ENCODE measurements around the gene BASP1.

BASP1 gene

GRCh38 chr5:17224858-17225511, 7.6 kb downstream of the BASP1 start:
- Mint-ChIP-seq H3K27ac (no peak overlapping the region), H3K4me1 (peaks cover 8% of the 10 kb centered on the region), H3K27me3 (peaks cover 10% of the 10 kb centered on the region), H3K36me3 (ENCODE audit: low read depth) (peaks cover 3% of the 10 kb centered on the region), H3K9me3 (no peaks in the 10 kb centered on the region), H3K4me3 (no peak overlapping the region)
- ATAC-seq (peak; percentile 63), DNase-seq (no peak)

- Mint-ChIP-seq H3K9me3 (no peaks in the 10 kb centered on the region), H3K27me3 (peaks cover 7% of the 10 kb centered on the region), H3K4me1 (peaks cover 8% of the 10 kb centered on the region), H3K4me3 (no peak overlapping the region), H3K36me3 (ENCODE audit: low read depth) (peaks cover 3% of the 10 kb centered on the region), H3K27ac (no peak overlapping the region)
- no peak for DNase-seq
- no peak for ATAC-seq
These were observed 8.1 kb downstream of the BASP1 start for GRCh38 chr5:17225520-17225919.

GRCh38 chr5:17227868-17228267, 10.4 kb downstream of the BASP1 start:
- Mint-ChIP-seq H3K4me3 (no peak overlapping the region), H3K27me3 (no peaks in the 10 kb centered on the region), H3K36me3 (ENCODE audit: low read depth) (peaks cover 3% of the 10 kb centered on the region), H3K4me1 (peaks cover 8% of the 10 kb centered on the region), H3K9me3 (no peaks in the 10 kb centered on the region), H3K27ac (no peak overlapping the region)
- ATAC-seq (no peak), DNase-seq (no peak)

GRCh38 chr5:17228821-17229291, 11.4 kb downstream of the BASP1 start:
- H3K9me3 Mint-ChIP-seq: no peaks in the 10 kb centered on the region
- DNase-seq: no peak
- peaks cover 10% of the 10 kb centered on the region for H3K4me1 Mint-ChIP-seq
- peak overlapping the region; percentile 13 for H3K4me3 Mint-ChIP-seq
- peak overlapping the region; percentile 47 for H3K27ac Mint-ChIP-seq
- H3K27me3 Mint-ChIP-seq: no peaks in the 10 kb centered on the region
- no peak for ATAC-seq
- H3K36me3 Mint-ChIP-seq (ENCODE audit: low read depth): peaks cover 3% of the 10 kb centered on the region

GRCh38 chr5:17229313-17229712, 11.9 kb downstream of the BASP1 start:
- no peaks in the 10 kb centered on the region for H3K9me3 Mint-ChIP-seq
- DNase-seq (no peak), ATAC-seq (no peak)
- H3K27ac Mint-ChIP-seq: peak overlapping the region; percentile 47
- peaks cover 10% of the 10 kb centered on the region for H3K4me1 Mint-ChIP-seq
- H3K36me3 Mint-ChIP-seq (ENCODE audit: low read depth): peaks cover 3% of the 10 kb centered on the region
- no peaks in the 10 kb centered on the region for H3K27me3 Mint-ChIP-seq
- H3K4me3 Mint-ChIP-seq: peak overlapping the region; percentile 13

- DNase-seq (no peak), ATAC-seq (no peak)
- Mint-ChIP-seq H3K27ac (peak overlapping the region; percentile 13), H3K4me3 (no peak overlapping the region), H3K27me3 (no peaks in the 10 kb centered on the region), H3K36me3 (ENCODE audit: low read depth) (peaks cover 3% of the 10 kb centered on the region), H3K4me1 (peaks cover 14% of the 10 kb centered on the region), H3K9me3 (no peaks in the 10 kb centered on the region)
These were observed 12.8 kb downstream of the BASP1 start for GRCh38 chr5:17230191-17230590.

GRCh38 chr5:17230808-17231525, 13.5 kb downstream of the BASP1 start:
- no peaks in the 10 kb centered on the region for H3K27me3 Mint-ChIP-seq
- ATAC-seq: no peak
- no peaks in the 10 kb centered on the region for H3K9me3 Mint-ChIP-seq
- DNase-seq: no peak
- peaks cover 3% of the 10 kb centered on the region for H3K36me3 Mint-ChIP-seq (ENCODE audit: low read depth)
- no peak overlapping the region for H3K4me3 Mint-ChIP-seq
- H3K4me1 Mint-ChIP-seq: peaks cover 14% of the 10 kb centered on the region
- no peak overlapping the region for H3K27ac Mint-ChIP-seq

GRCh38 chr5:17232405-17232804, 15.0 kb downstream of the BASP1 start:
- H3K4me1 Mint-ChIP-seq: peaks cover 12% of the 10 kb centered on the region
- DNase-seq (no peak), ATAC-seq (no peak)
- no peak overlapping the region for H3K27ac Mint-ChIP-seq
- no peak overlapping the region for H3K4me3 Mint-ChIP-seq
- H3K36me3 Mint-ChIP-seq (ENCODE audit: low read depth): peaks cover 1% of the 10 kb centered on the region
- no peaks in the 10 kb centered on the region for H3K27me3 Mint-ChIP-seq
- no peaks in the 10 kb centered on the region for H3K9me3 Mint-ChIP-seq

GRCh38 chr5:17233488-17233887, 16.1 kb downstream of the BASP1 start:
- Mint-ChIP-seq H3K9me3 (no peaks in the 10 kb centered on the region), H3K27me3 (no peaks in the 10 kb centered on the region), H3K36me3 (ENCODE audit: low read depth) (peaks cover 1% of the 10 kb centered on the region), H3K27ac (no peak overlapping the region), H3K4me3 (no peak overlapping the region), H3K4me1 (peaks cover 11% of the 10 kb centered on the region)
- no peak for ATAC-seq
- DNase-seq: no peak

GRCh38 chr5:17234374-17234773, 16.9 kb downstream of the BASP1 start:
- H3K4me3 Mint-ChIP-seq: no peak overlapping the region
- H3K36me3 Mint-ChIP-seq (ENCODE audit: low read depth): peaks cover 1% of the 10 kb centered on the region
- H3K27ac Mint-ChIP-seq: no peak overlapping the region
- ATAC-seq (no peak), DNase-seq (no peak)
- H3K9me3 Mint-ChIP-seq: no peaks in the 10 kb centered on the region
- H3K4me1 Mint-ChIP-seq: peaks cover 8% of the 10 kb centered on the region
- H3K27me3 Mint-ChIP-seq: no peaks in the 10 kb centered on the region

GRCh38 chr5:17235731-17236330, 18.4 kb downstream of the BASP1 start:
- no peak for DNase-seq
- H3K36me3 Mint-ChIP-seq (ENCODE audit: low read depth): no peaks in the 10 kb centered on the region
- no peak overlapping the region for H3K4me3 Mint-ChIP-seq
- H3K27ac Mint-ChIP-seq: no peak overlapping the region
- no peaks in the 10 kb centered on the region for H3K27me3 Mint-ChIP-seq
- no peaks in the 10 kb centered on the region for H3K9me3 Mint-ChIP-seq
- no peak for ATAC-seq
- H3K4me1 Mint-ChIP-seq: peaks cover 7% of the 10 kb centered on the region

- H3K4me3 Mint-ChIP-seq: no peak overlapping the region
- H3K9me3 Mint-ChIP-seq: no peaks in the 10 kb centered on the region
- H3K27me3 Mint-ChIP-seq: no peaks in the 10 kb centered on the region
- no peak for ATAC-seq
- no peak overlapping the region for H3K27ac Mint-ChIP-seq
- DNase-seq: no peak
- H3K36me3 Mint-ChIP-seq (ENCODE audit: low read depth): no peaks in the 10 kb centered on the region
- H3K4me1 Mint-ChIP-seq: peaks cover 5% of the 10 kb centered on the region
These were observed 21.1 kb downstream of the BASP1 start for GRCh38 chr5:17238521-17239041.

- no peak for DNase-seq
- peaks cover 2% of the 10 kb centered on the region for H3K36me3 Mint-ChIP-seq (ENCODE audit: low read depth)
- no peak overlapping the region for H3K27ac Mint-ChIP-seq
- no peaks in the 10 kb centered on the region for H3K27me3 Mint-ChIP-seq
- no peaks in the 10 kb centered on the region for H3K9me3 Mint-ChIP-seq
- no peaks in the 10 kb centered on the region for H3K4me1 Mint-ChIP-seq
- H3K4me3 Mint-ChIP-seq: no peak overlapping the region
- ATAC-seq: no peak
These were observed 22.5 kb downstream of the BASP1 start for GRCh38 chr5:17239953-17240352.

GRCh38 chr5:17240487-17240886, 23.1 kb downstream of the BASP1 start:
- Mint-ChIP-seq H3K27ac (no peak overlapping the region), H3K36me3 (ENCODE audit: low read depth) (peaks cover 2% of the 10 kb centered on the region), H3K4me1 (no peaks in the 10 kb centered on the region), H3K4me3 (no peak overlapping the region), H3K9me3 (no peaks in the 10 kb centered on the region), H3K27me3 (no peaks in the 10 kb centered on the region)
- no peak for ATAC-seq
- no peak for DNase-seq

- H3K4me3 Mint-ChIP-seq: no peak overlapping the region
- H3K9me3 Mint-ChIP-seq: no peaks in the 10 kb centered on the region
- ATAC-seq: no peak
- peaks cover 2% of the 10 kb centered on the region for H3K36me3 Mint-ChIP-seq (ENCODE audit: low read depth)
- DNase-seq: no peak
- no peak overlapping the region for H3K27ac Mint-ChIP-seq
- H3K4me1 Mint-ChIP-seq: no peaks in the 10 kb centered on the region
- H3K27me3 Mint-ChIP-seq: no peaks in the 10 kb centered on the region
These were observed 24.2 kb downstream of the BASP1 start for GRCh38 chr5:17241635-17242034.
